Gastroesophageal sphincter (tissue), 4 donors: ENCODE measurements around the gene MTMR2. TPM values are rescaled to one million over a fixed set of nuclear protein-coding genes. Genes with fewer than 3 reads are reported as not detected.

ENCODE experiments used
- ATAC-seq: fragments of 150-250 bp; one replicate; pipeline ENCODE4 v1.9.1; 2016; ENCODE audit warnings: mild to moderate bottlenecking, moderate library complexity
- H3K27ac ChIP-seq, 4 donors: fragments of 200-600 bp; sonication (generic) in 3 of 4; 1 replicate in 3 of 4; 2 replicates in 1 of 4; pipeline ENCODE4 v1.5.1; 2016 to 2019
- H3K27me3 ChIP-seq: fragments of 200-600 bp; sonication (generic); one replicate; pipeline ENCODE4 v1.5.1; 2019
- H3K36me3 ChIP-seq, 2 donors: fragments of 200-600 bp; sonication (generic); one replicate each; pipeline ENCODE4 v1.5.1; 2019; ENCODE audit warnings: control low read depth in 1 of 2
- H3K4me1 ChIP-seq, 3 donors: fragments of 200-600 bp; sonication (generic); 1 replicate in 2 of 3; 2 replicates in 1 of 3; pipeline ENCODE4 v1.5.1; 2016 to 2019; ENCODE audit warnings: control low read depth in 2 of 3
- H3K4me3 ChIP-seq, 2 donors: fragments of 200-600 bp; sonication (generic); one replicate each; pipeline ENCODE4 v1.5.1; 2019; ENCODE audit warnings: mild to moderate bottlenecking in 1 of 2, moderate library complexity in 1 of 2
- H3K9me3 ChIP-seq, 3 donors: fragments of 200-600 bp; sonication (generic); one replicate each; pipeline ENCODE4 v1.5.1; 2017 to 2019; ENCODE audit warnings: control low read depth in 2 of 3
- EP300 ChIP-seq: sonication (generic); formaldehyde crosslinking; IDR thresholded peaks from one replicate; pipeline ENCODE4 v1.6.1; 2017; ENCODE audit warnings: antibody characterized with exemption, mild to moderate bottlenecking
- POLR2A ChIP-seq, 2 donors: fragments of 450-650 bp; IDR thresholded peaks; one replicate each; pipeline ENCODE4 v1.6.1; 2017; ENCODE audit warnings: antibody characterized with exemption in 2 of 2, mild to moderate bottlenecking in 2 of 2, moderate library complexity in 1 of 2
- POLR2AphosphoS5 ChIP-seq: sonication (generic); formaldehyde crosslinking; IDR thresholded peaks from one replicate; pipeline ENCODE4 v1.6.1; 2017; ENCODE audit warnings: antibody characterized with exemption
- WGBS, 2 donors: methylation state at CpG; one replicate each; pipeline ENCODE4 v1.1.5; 2018; ENCODE audit warnings: low coverage in 1 of 2; 5-methylcytosine and 5-hydroxymethylcytosine counted together
- total RNA-seq, 4 donors: library from RNA; depleted of rRNA; stranded (reverse); fragments of >200 nt; gene quantifications; one replicate each; pipeline ENCODE4 v1.1.0, GENCODE V29; 2016
- TF ChIP-seq, protein P1 (sequence below), 4 experiments: fragments of 200-600 bp in 2 of 4; fragments of 450-650 bp in 2 of 4; sonication (generic) in 1 of 4; IDR thresholded peaks; one replicate each; pipeline ENCODE4 v1.5.1; 2017 to 2019; ENCODE audit warnings: antibody characterized with exemption in 4 of 4, mild to moderate bottlenecking in 2 of 4, moderate library complexity in 2 of 4

MTMR2 gene
- 10 to 100 TPM; 26.0 to 36.4 (median 34.7) TPM for total RNA-seq

DNA sequence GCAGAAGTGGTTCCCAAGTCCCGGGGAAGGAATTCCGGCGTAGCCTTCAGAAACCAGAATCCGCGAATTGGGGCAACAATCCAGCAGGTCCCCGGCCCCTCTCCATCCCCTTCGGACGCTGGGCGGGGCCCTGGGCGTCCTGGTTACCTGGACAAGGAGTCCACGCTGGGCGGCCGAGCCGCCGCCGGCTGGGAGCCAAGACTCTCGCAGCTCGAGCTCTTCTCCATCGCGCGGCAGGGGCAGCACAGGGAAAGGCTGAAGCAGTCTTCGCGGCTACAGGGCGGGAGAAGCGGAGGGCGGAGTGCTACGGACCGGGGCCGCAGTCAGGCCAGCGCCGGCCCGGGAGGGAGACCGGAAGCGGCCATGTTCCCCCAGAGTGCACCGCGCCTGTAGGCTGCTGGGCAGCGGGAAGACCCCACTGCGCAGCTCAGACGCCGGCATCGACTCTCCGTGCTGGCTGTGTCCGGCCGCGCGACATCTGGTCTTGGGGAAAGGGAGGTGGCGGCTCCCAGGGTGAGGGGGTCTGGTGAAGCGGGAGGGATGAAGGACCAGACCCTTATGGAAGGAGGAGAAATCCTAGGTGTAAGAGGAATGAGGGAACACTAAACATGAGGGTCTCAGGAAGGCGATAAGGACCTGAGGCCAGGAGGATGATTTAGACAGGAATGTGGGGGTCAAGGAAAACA is at the start of gene MTMR2:
MTMR2 (minus strand) TSS at position 380 of the 686 bp plus-strand sequence; CDS start at position 227, 153 bp downstream.
- Histone ChIP-seq H3K9me3 (no peaks in the 10 kb centered on the region), H3K4me3 (peak within 1 kb of the TSS; percentile 78 to 79), H3K27ac (peak within 1 kb of the TSS; percentile 94 to 98 (median 94)), H3K36me3 (no peaks in the 10 kb centered on the region), H3K27me3 (no peaks in the 10 kb centered on the region), H3K4me1 (peaks cover 3 to 42% (median 8%) of the 10 kb centered on the region in 3 donors)
- TF ChIP-seq, protein P1, sequence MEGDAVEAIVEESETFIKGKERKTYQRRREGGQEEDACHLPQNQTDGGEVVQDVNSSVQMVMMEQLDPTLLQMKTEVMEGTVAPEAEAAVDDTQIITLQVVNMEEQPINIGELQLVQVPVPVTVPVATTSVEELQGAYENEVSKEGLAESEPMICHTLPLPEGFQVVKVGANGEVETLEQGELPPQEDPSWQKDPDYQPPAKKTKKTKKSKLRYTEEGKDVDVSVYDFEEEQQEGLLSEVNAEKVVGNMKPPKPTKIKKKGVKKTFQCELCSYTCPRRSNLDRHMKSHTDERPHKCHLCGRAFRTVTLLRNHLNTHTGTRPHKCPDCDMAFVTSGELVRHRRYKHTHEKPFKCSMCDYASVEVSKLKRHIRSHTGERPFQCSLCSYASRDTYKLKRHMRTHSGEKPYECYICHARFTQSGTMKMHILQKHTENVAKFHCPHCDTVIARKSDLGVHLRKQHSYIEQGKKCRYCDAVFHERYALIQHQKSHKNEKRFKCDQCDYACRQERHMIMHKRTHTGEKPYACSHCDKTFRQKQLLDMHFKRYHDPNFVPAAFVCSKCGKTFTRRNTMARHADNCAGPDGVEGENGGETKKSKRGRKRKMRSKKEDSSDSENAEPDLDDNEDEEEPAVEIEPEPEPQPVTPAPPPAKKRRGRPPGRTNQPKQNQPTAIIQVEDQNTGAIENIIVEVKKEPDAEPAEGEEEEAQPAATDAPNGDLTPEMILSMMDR (IDR thresholded peaks at IDR 0.05), result no peak
- TF ChIP-seq POLR2A (IDR thresholded peaks at IDR 0.05) (peak; percentile 87 to 91), POLR2AphosphoS5 (peak; percentile 87), EP300 (no peak)
- 0% methylated on average over 2 to 8 of the region's 49 CpGs for WGBS, 2 donors
- ATAC-seq, result peak; percentile 96

DNA sequence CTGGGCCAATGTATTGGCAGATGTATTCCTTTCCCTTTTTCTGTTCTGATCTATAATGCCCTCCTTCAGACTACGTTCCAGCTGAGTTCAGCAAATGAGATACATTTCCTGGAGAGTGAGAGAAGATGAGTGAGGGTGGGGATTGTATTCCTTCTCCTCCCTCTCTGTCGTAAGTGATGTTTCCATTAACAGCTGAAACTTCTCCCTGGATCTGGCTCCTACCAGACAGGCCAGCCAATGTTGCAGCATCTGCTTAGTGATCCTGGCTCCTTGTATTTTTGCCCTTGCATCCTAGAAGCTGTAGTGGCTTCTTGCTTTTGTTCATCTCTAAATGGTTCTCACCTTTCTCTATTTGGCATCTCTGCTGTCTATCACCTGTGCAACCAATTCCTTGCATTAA is 48.2 kb upstream of the MTMR2 start:
- TF ChIP-seq POLR2A (IDR thresholded peaks at IDR 0.05), result no peak
- TF ChIP-seq, protein P1 (IDR thresholded peaks at IDR 0.05), result no peak
- peak; percentile 7 for TF ChIP-seq POLR2AphosphoS5
- H3K9me3 ChIP-seq, result no peaks in the 10 kb centered on the region
- 30 to 38% methylated on average over 2 of the region's 2 CpGs for WGBS, 2 donors
- no peaks in the 10 kb centered on the region for H3K27me3 ChIP-seq
- H3K4me3 ChIP-seq, result no peak overlapping the region
- ATAC-seq, result peak; percentile 73
- no peak overlapping the region for H3K27ac ChIP-seq
- no peaks in the 10 kb centered on the region for H3K36me3 ChIP-seq
- H3K4me1 ChIP-seq, result no peaks in the 10 kb centered on the region

DNA sequence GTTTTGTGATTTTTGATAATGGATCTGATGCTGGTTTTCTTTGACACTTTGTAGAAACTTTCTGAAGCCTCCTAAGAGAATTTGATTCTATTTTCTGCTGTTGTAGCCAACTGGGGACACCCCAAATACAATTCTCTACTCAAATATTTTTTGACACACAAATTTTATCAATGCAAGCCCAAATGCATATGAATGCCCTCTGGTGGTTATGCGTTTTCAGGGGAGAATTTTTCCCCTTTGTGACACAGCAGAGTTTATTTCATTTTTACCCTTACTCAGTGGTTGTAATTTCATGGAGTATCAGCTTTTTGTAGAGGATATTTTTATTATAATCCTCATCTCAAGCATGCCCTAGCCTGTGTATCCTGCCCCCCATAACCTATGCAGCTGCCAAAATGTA is 44.7 kb upstream of the MTMR2 start:
- Histone ChIP-seq H3K27ac (no peak overlapping the region), H3K36me3 (no peaks in the 10 kb centered on the region), H3K27me3 (no peaks in the 10 kb centered on the region), H3K4me1 (no peaks in the 10 kb centered on the region), H3K9me3 (no peaks in the 10 kb centered on the region), H3K4me3 (no peak overlapping the region)
- 72 to 91% methylated on average over 1 of the region's 1 CpG for WGBS, 2 donors
- TF ChIP-seq POLR2A (IDR thresholded peaks at IDR 0.05) (no peak), EP300 (no peak), POLR2AphosphoS5 (no peak)
- TF ChIP-seq, protein P1 (IDR thresholded peaks at IDR 0.05), result no peak
- ATAC-seq, result no peak

DNA sequence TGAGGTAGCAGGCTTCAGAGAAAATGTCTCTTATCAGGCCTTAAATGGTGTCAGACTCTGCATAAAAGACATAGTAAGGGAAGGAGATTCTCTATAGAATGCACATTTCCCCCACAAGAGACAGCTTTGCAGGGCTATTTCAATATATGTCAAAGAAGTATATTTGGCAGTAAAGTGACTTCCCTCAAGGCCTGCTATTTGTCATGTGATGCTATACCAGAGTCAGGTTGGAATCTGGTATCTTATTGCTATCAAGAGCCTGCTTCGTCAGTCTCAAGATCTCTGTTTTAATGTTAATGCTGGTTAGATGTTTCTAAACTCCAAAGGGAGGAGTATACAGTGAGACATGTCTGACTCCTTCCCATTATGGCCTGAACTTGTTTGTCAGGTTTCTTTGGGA is 40.4 kb upstream of the MTMR2 start:
- no peaks in the 10 kb centered on the region for H3K27me3 ChIP-seq
- TF ChIP-seq POLR2A (IDR thresholded peaks at IDR 0.05) (no peak), EP300 (no peak), POLR2AphosphoS5 (no peak)
- TF ChIP-seq, protein P1 (IDR thresholded peaks at IDR 0.05), result no peak
- H3K36me3 ChIP-seq, result no peaks in the 10 kb centered on the region
- H3K27ac ChIP-seq, result no peak overlapping the region
- H3K9me3 ChIP-seq, result no peaks in the 10 kb centered on the region
- no peaks in the 10 kb centered on the region for H3K4me1 ChIP-seq
- no CpG with 5 or more reads among the region's 1 CpG for WGBS, 2 donors
- ATAC-seq, result no peak
- no peak overlapping the region for H3K4me3 ChIP-seq

DNA sequence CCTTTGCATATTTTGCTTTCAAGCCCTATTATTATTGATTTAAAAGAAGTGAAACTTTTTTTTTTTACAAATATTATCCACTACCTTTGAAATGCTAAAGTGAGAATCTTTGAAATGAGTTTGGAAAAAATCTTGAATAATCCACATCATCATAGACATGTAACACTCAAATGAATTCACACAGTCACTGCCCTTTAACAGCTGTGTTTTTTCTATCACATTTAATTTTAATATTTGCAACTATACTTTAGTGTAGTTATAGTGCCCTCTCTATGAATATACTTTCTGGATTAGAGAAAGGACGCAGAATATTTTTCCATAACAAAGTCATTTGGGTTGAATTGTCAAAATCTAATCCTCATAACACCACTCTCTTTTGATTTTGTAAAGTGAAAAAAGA is 37.9 kb upstream of the MTMR2 start:
- Histone ChIP-seq H3K36me3 (no peaks in the 10 kb centered on the region), H3K27ac (no peak overlapping the region), H3K9me3 (no peaks in the 10 kb centered on the region), H3K4me1 (no peaks in the 10 kb centered on the region), H3K4me3 (no peak overlapping the region), H3K27me3 (no peaks in the 10 kb centered on the region)
- TF ChIP-seq POLR2AphosphoS5 (no peak), POLR2A (IDR thresholded peaks at IDR 0.05) (no peak), EP300 (no peak)
- TF ChIP-seq, protein P1 (IDR thresholded peaks at IDR 0.05), result no peak
- ATAC-seq, result no peak
- WGBS, 2 donors, result 76 to 78% methylated on average over 1 of the region's 1 CpG
